ENCODE results near the gene COPS4. TPM values are rescaled to one million over a fixed set of nuclear protein-coding genes. Genes with fewer than 3 reads are reported as not detected.
A peak's percentile ranks its signal among the peaks of the same experiment; 100 is the strongest.
"Not testable (repeated sequence)": the region's sequence is repeated elsewhere in the genome, so short reads cannot be mapped to it uniquely, and the experiment has no call there.

Gene COPS4
- total RNA-seq, 1 experiment from 2014 or later: 21.9 TPM

GRCh38 chr4:83023599-83023998, 11.4 kb upstream of the COPS4 start:
- DNase-seq (ENCODE audit: low spot score): not testable (repeated sequence)

- no peak for DNase-seq (ENCODE audit: low spot score)
These were observed 10.8 kb upstream of the COPS4 start for GRCh38 chr4:83024233-83024632.

GRCh38 chr4:83025563-83025962, 9.4 kb upstream of the COPS4 start:
- DNase-seq (ENCODE audit: low spot score): no peak

- DNase-seq (ENCODE audit: low spot score): no peak
These were observed 6.0 kb upstream of the COPS4 start for GRCh38 chr4:83028976-83029375.

- DNase-seq (ENCODE audit: low spot score): no peak
These were observed 5.3 kb upstream of the COPS4 start for GRCh38 chr4:83029688-83030087.

GRCh38 chr4:83036991-83037665, 2.1 kb downstream of the COPS4 start:
- DNase-seq (ENCODE audit: low spot score): no peak

- DNase-seq (ENCODE audit: low spot score): no peak
These were observed 5.3 kb downstream of the COPS4 start for GRCh38 chr4:83040269-83040668.

GRCh38 chr4:83043157-83043556, 8.2 kb downstream of the COPS4 start:
- DNase-seq (ENCODE audit: low spot score): not testable (repeated sequence)

- no peak for DNase-seq (ENCODE audit: low spot score)
These were observed 8.9 kb downstream of the COPS4 start for GRCh38 chr4:83043801-83044407.

- DNase-seq (ENCODE audit: low spot score): no peak
These were observed 11.9 kb downstream of the COPS4 start for GRCh38 chr4:83046693-83047473.

- not testable (repeated sequence) for DNase-seq (ENCODE audit: low spot score)
These were observed 13.8 kb downstream of the COPS4 start for GRCh38 chr4:83048781-83049180.

- DNase-seq (ENCODE audit: low spot score): peak; percentile 55
These were observed 19.9 kb downstream of the COPS4 start for GRCh38 chr4:83054928-83055327.

- DNase-seq (ENCODE audit: low spot score): no peak
These were observed 27.8 kb downstream of the COPS4 start for GRCh38 chr4:83062739-83063138.

GRCh38 chr4:83065266-83065665, 30.3 kb downstream of the COPS4 start:
- no peak for DNase-seq (ENCODE audit: low spot score)

- no peak for DNase-seq (ENCODE audit: low spot score)
These were observed 32.2 kb downstream of the COPS4 start for GRCh38 chr4:83067058-83067639.

GRCh38 chr4:83071116-83071515, 36.1 kb downstream of the COPS4 start:
- DNase-seq (ENCODE audit: low spot score): no peak

GRCh38 chr4:83074086-83074704, 39.2 kb downstream of the COPS4 start:
- DNase-seq (ENCODE audit: low spot score): peak; percentile 78

GRCh38 chr4:83074783-83075182, 39.8 kb downstream of the COPS4 start:
- not testable (repeated sequence) for DNase-seq (ENCODE audit: low spot score)

GRCh38 chr4:83075311-83076095, 40.5 kb downstream of the COPS4 start:
- no peak for DNase-seq (ENCODE audit: low spot score)

- DNase-seq (ENCODE audit: low spot score): no peak
These were observed 45.6 kb downstream of the COPS4 start for GRCh38 chr4:83080561-83080960.

- DNase-seq (ENCODE audit: low spot score): no peak
These were observed 47.8 kb downstream of the COPS4 start for GRCh38 chr4:83082777-83083176.
